ENCODE results near the gene PHKB.
"Not testable (repeated sequence)": the region's sequence is repeated elsewhere in the genome, so short reads cannot be mapped to it uniquely, and the experiment has no call there.

DNA sequence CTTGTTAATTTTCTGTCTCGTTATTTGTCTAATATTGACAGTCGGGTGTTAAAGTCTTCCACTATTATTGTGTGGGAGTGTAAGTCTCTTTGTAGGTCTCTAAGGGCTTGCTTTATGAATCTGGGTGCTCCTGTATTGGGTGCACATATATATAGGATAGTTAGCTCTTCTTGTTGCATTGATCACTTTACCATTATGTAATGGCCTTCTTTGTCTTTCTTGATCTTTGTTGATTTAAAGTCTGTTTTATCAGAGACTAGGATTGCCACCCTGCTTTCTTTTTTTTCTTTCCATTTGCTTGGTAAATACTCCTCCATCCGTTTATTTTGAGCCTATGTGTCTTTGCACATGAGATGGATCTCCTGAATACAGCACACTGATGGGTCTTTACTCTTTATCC, 90.6 kb downstream of the PHKB start:
- TF ChIP-seq, protein P1, sequence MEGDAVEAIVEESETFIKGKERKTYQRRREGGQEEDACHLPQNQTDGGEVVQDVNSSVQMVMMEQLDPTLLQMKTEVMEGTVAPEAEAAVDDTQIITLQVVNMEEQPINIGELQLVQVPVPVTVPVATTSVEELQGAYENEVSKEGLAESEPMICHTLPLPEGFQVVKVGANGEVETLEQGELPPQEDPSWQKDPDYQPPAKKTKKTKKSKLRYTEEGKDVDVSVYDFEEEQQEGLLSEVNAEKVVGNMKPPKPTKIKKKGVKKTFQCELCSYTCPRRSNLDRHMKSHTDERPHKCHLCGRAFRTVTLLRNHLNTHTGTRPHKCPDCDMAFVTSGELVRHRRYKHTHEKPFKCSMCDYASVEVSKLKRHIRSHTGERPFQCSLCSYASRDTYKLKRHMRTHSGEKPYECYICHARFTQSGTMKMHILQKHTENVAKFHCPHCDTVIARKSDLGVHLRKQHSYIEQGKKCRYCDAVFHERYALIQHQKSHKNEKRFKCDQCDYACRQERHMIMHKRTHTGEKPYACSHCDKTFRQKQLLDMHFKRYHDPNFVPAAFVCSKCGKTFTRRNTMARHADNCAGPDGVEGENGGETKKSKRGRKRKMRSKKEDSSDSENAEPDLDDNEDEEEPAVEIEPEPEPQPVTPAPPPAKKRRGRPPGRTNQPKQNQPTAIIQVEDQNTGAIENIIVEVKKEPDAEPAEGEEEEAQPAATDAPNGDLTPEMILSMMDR (IDR thresholded peaks at IDR 0.05; ENCODE audit: low read depth, low read length, poor library complexity, severe bottlenecking), result not testable (repeated sequence)
- TF ChIP-seq EZH2phosphoT487 (IDR thresholded peaks at IDR 0.05; ENCODE audit: borderline replicate concordance, low read length), result not testable (repeated sequence)

Data from DOHH2 (cell line).